SK-N-SH treated with all-trans-retinoic acid at 6 μM for 48 hours (cell line): Measurements from ENCODE around the gene RAB5IF.

Experiments
- PATZ1 ChIP-seq: fragments of 250-450 bp; sonication (Bioruptor Pico); IDR thresholded peaks from 2 replicates; pipeline ENCODE4 v1.8.0; 2020; ENCODE audit warnings: mild to moderate bottlenecking, moderate library complexity, borderline replicate concordance
- TSHZ2 ChIP-seq: fragments of 250-450 bp; sonication (Bioruptor Pico); IDR thresholded peaks from 2 replicates; pipeline ENCODE4 v1.5.0; 2020; ENCODE audit warnings: mild to moderate bottlenecking, moderate library complexity
- ZC3H10 ChIP-seq: fragments of 250-450 bp; sonication (Bioruptor Pico); IDR thresholded peaks from 2 replicates; pipeline ENCODE4 v1.5.1; 2021; ENCODE audit warnings: mild to moderate bottlenecking, moderate library complexity
- ZFP30 ChIP-seq: fragments of 450-650 bp; formaldehyde crosslinking; IDR thresholded peaks from 2 replicates; pipeline ENCODE4 v1.5.0; 2022; ENCODE audit warnings: mild to moderate bottlenecking, moderate library complexity
- ZNF565 ChIP-seq: fragments of 450-650 bp; formaldehyde crosslinking; conservative IDR thresholded peaks from 2 replicates; pipeline ENCODE4 v1.5.0; 2020; ENCODE audit warnings: low read depth, mild to moderate bottlenecking, moderate library complexity
- ZNF8 ChIP-seq: fragments of 450-650 bp; formaldehyde crosslinking; IDR thresholded peaks from 2 replicates; pipeline ENCODE4 v1.5.0; 2020; ENCODE audit warnings: mild to moderate bottlenecking, moderate library complexity

GRCh38 chr20:36571564-36572504, 33.7 kb upstream of the RAB5IF start:
- TF ChIP-seq PATZ1 (CRISPR knock-in tag) (no peak), TSHZ2 (CRISPR knock-in tag) (no peak), ZNF565 (no peak), ZC3H10 (no peak), ZNF8 (CRISPR knock-in tag) (no peak), ZFP30 (no peak)
